Fibroblast of skin of abdomen (primary cell): ENCODE results near the gene BCAR1.

Experiments used
- DNase-seq: peaks from one replicate; pipeline ENCODE4 v3.0.0-alpha.2; 2013

BCAR1 gene

GRCh38 chr16:75198135-75198600, 53.3 kb downstream of the BCAR1 start:
- peak; percentile 38 for DNase-seq

- DNase-seq: no peak
These were observed 53.8 kb downstream of the BCAR1 start for GRCh38 chr16:75197522-75198134.

DNA sequence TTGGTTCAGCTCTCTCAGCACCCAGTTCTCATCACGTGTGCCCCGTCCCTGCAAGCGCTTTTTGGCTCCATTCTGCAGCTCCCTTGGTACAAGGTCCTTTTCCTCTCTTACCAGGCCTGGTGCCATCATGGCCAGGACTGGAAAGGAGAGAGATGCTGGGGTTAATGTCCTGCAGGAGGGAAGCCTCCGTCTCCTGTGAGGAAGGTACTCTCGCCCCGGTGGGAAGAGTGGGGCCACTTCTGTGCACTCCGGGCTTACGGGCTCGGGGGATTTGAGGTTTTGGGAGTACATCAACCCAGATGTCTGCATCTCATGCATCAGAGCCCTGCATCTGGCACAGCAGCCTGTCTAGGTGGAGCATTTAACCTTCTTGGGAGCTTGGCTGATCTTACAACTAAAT, 54.6 kb downstream of the BCAR1 start:
- DNase-seq: no peak

GRCh38 chr16:75195811-75196790, 55.3 kb downstream of the BCAR1 start:
- no peak for DNase-seq

GRCh38 chr16:75193730-75194444, 57.5 kb downstream of the BCAR1 start:
- DNase-seq: no peak

DNA sequence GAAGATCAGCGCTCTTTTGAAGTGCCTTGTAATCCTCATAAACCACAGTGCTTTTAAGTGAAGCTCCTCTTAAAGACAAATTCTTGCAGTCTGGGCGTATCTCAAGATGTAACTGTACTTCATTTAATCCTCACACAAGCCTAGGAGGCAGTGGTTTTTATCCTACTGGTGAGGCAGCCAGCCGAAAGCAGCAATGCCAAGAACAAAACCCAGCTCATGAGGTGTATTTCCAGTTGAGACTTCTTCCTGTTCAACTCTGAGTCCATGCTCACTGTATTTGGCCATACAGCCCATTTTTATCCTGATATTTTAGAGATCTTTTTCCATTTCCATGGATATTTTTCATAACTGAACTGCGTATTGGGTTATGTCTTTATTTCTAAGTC, 58.2 kb downstream of the BCAR1 start:
- DNase-seq: no peak

DNA sequence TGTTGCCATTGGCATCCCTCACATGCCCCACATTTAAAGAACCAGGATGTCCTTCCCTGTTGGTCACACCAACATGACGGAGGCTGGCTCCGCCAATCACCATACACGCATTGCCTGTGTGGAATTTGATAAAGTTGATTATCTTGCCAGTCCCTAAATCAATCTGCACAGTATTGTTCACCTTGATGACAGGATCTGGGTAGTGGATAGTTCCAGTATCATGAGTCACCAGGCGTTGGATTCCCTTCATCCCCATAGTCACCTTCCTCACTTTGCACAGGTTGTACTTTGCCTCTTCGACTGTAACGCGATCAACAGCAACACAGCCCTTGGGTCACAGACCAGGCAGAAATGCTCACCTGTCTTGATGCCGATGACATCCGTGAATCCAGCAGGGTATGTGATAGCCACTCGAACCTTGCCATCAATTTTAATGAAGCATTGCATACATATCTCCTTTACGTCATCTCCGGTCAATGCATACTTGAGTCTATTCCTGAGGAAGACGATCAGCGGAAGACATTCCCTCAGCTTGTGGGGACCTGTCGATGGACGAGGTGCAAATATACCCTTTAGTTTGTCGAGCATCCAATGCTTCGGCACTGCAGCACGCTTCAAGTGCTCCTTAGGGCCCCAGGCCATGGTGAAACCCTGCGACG, 58.7 kb downstream of the BCAR1 start:
- DNase-seq: no peak

GRCh38 chr16:75189638-75190245, 61.7 kb downstream of the BCAR1 start:
- no peak for DNase-seq

- DNase-seq: no peak
These were observed 62.5 kb downstream of the BCAR1 start for GRCh38 chr16:75188832-75189477.

DNA sequence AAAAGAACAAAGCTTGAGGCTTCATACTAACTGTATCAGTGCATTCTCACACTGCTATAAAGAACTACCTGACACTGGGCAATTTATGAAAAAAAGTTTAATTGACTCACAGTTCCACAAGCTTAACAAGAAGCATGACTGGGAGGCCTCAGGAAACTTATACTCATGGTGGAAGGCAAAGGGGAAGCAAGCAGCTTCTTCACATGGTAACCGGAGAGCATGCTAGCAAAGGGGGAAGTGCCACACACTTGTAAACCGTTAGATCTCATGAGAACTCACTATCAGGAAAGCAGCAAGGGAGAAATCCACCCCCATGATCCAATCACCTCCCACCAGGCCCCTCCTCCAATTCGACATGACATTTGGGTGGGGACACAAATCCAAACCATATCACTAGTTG, 69.8 kb downstream of the BCAR1 start:
- DNase-seq: no peak

DNA sequence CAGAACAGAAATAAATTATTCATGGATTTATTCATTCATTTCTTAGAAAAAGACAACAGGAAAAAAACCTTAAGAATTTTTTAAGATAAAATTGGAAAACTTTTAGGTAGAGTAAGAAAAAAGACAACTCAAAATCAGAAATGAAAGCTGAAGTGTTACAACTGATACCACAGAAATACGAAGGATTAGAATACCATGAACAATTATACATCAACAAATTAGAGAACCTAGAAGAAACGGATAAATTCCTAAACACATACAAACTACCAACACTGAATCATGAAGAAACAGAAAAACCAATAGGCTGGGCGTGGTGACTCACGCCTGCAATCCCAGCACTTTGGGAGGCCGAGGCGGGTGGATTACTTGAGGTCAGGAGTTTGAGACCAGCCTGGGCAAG, 72.2 kb downstream of the BCAR1 start:
- DNase-seq: no peak
